ENCODE data around the gene SEPTIN14.
"Not testable (repeated sequence)": the region's sequence is repeated elsewhere in the genome, so short reads cannot be mapped to it uniquely, and the experiment has no call there.

Gene SEPTIN14

GRCh38 chr7:55794527-55794926 is 68.0 kb downstream of the SEPTIN14 start:
- TF ChIP-seq CTCF (conservative IDR thresholded peaks at IDR 0.05), result no peak
- H3K27ac ChIP-seq, result no peak overlapping the region

GRCh38 chr7:55792048-55792447 is 70.5 kb downstream of the SEPTIN14 start:
- no peak for TF ChIP-seq CTCF (conservative IDR thresholded peaks at IDR 0.05)

GRCh38 chr7:55787796-55788195 is 74.8 kb downstream of the SEPTIN14 start:
- H3K27ac ChIP-seq, result no peak overlapping the region
- no peak for TF ChIP-seq CTCF (conservative IDR thresholded peaks at IDR 0.05)

More at GRCh38 chr7:55792048-55792447, 70.5 kb downstream of the SEPTIN14 start:
- H3K27ac ChIP-seq, result no peak overlapping the region

- no peak overlapping the region for H3K27ac ChIP-seq
- TF ChIP-seq CTCF (conservative IDR thresholded peaks at IDR 0.05), result no peak
These were observed 75.7 kb downstream of the SEPTIN14 start for GRCh38 chr7:55786901-55787300.

GRCh38 chr7:55785444-55785843 is 77.1 kb downstream of the SEPTIN14 start:
- H3K27ac ChIP-seq, result not testable (repeated sequence)

GRCh38 chr7:55784151-55784550 is 78.4 kb downstream of the SEPTIN14 start:
- no peak for TF ChIP-seq CTCF (conservative IDR thresholded peaks at IDR 0.05)
- no peak overlapping the region for H3K27ac ChIP-seq

GRCh38 chr7:55778631-55779030 is 83.9 kb downstream of the SEPTIN14 start:
- TF ChIP-seq CTCF (conservative IDR thresholded peaks at IDR 0.05), result no peak
- no peak overlapping the region for H3K27ac ChIP-seq

- H3K27ac ChIP-seq, result no peak overlapping the region
- no peak for TF ChIP-seq CTCF (conservative IDR thresholded peaks at IDR 0.05)
These were observed 86.4 kb downstream of the SEPTIN14 start for GRCh38 chr7:55776196-55776595.
